IMR-90 (cell line): ENCODE data around the gene RAB39B. TPM values are rescaled to one million over a fixed set of nuclear protein-coding genes. Genes with fewer than 3 reads are reported as not detected.

Experiments used
- ATAC-seq: fragments of 200-7000 bp; cut with Tn5 transposase; 2 replicates; pipeline ENCODE4 v1.9.1; 2020; ENCODE audit warnings: low read depth, mild to moderate bottlenecking, moderate library complexity
- BruUV-seq: library from RNA; stranded (reverse); fragments of 400-500 nt; replicated peaks from 2 replicates; lab custom pipeline; 2021; lab: Mats Ljungman, UMichigan
- CTCF ChIA-PET: fragments of 300-600 bp; formaldehyde crosslinking; extraction: SDS; loops from one replicate; lab custom pipeline; 2021; ENCODE audit warnings: antibody characterized with exemption; lab: Yijun Ruan, JAX
- POLR2A ChIA-PET: fragments of 300-600 bp; sonication (Branson Sonifier 250); formaldehyde crosslinking; loops from one replicate; lab custom pipeline; 2022; ENCODE audit warnings: antibody characterized with exemption; ENCODE audit not compliant: unreplicated experiment; lab: Charles Lee
- DNase-seq: peaks from one replicate; pipeline ENCODE4 v3.0.0; 2013
- H2AFZ ChIP-seq: replicated peaks from 2 replicates; pipeline ENCODE3; 2013; ENCODE audit warnings: low read length, mild to moderate bottlenecking; ENCODE audit not compliant: poor library complexity
- H2AK5ac ChIP-seq: 2 replicates; pipeline ENCODE4 v1.6.1; 2013; ENCODE audit warnings: low read depth, low read length, inconsistent platforms
- H2AK9ac ChIP-seq: replicated peaks from 2 replicates; pipeline ENCODE3; 2013; ENCODE audit warnings: mild to moderate bottlenecking, low read depth, low read length, moderate library complexity; ENCODE audit not compliant: poor library complexity
- H2BK120ac ChIP-seq: 2 replicates; pipeline ENCODE4 v1.6.1; 2013; ENCODE audit warnings: low read depth, low read length, inconsistent platforms
- H2BK15ac ChIP-seq: 3 replicates; pipeline ENCODE4 v1.6.1; 2013; ENCODE audit warnings: low read depth, low read length, inconsistent platforms
- H2BK20ac ChIP-seq: 2 replicates; pipeline ENCODE4 v1.6.1; 2013; ENCODE audit warnings: low read depth, mild to moderate bottlenecking, inconsistent platforms, low read length, moderate library complexity
- H2BK5ac ChIP-seq: 2 replicates; pipeline ENCODE4 v1.6.1; 2013; ENCODE audit warnings: mild to moderate bottlenecking, low read depth, low read length, inconsistent platforms; ENCODE audit not compliant: poor library complexity, severe bottlenecking
- H3K14ac ChIP-seq: replicated peaks from 2 replicates; pipeline ENCODE4 v1.6.1; 2013; ENCODE audit warnings: low read depth, low read length, inconsistent platforms
- H3K18ac ChIP-seq: 2 replicates; pipeline ENCODE4 v1.6.1; 2013; ENCODE audit warnings: low read depth, low read length, control low read depth
- H3K23ac ChIP-seq: 2 replicates; pipeline ENCODE4 v1.6.1; 2013; ENCODE audit warnings: low read depth, low read length, inconsistent platforms
- H3K27ac ChIP-seq: 2 replicates; pipeline ENCODE4 v1.5.1; 2013; ENCODE audit warnings: mild to moderate bottlenecking, control low read depth, low read length; ENCODE audit not compliant: insufficient read depth
- H3K27me3 ChIP-seq: 2 replicates; pipeline ENCODE4 v1.6.1; 2013; ENCODE audit warnings: low read length; ENCODE audit not compliant: control insufficient read depth, insufficient read depth
- H3K36me3 ChIP-seq: 2 replicates; pipeline ENCODE4 v1.6.1; 2013; ENCODE audit warnings: low read length, mixed read lengths; ENCODE audit not compliant: control insufficient read depth, insufficient read depth
- H3K4ac ChIP-seq: 2 replicates; pipeline ENCODE4 v1.6.1; 2013; ENCODE audit warnings: low read depth, low read length, inconsistent platforms
- H3K4me1 ChIP-seq: 2 replicates; pipeline ENCODE4 v1.6.1; 2013; ENCODE audit warnings: low read length, mixed read lengths; ENCODE audit not compliant: control insufficient read depth, insufficient read depth
- H3K4me2 ChIP-seq: 2 replicates; pipeline ENCODE4 v1.6.1; 2013; ENCODE audit warnings: low read depth, mild to moderate bottlenecking, control low read depth, low read length, moderate library complexity
- H3K4me3 ChIP-seq: 2 replicates; pipeline ENCODE4 v1.5.1; 2013; ENCODE audit warnings: low read depth, mild to moderate bottlenecking, control low read depth, low read length, moderate library complexity; ENCODE audit not compliant: insufficient read depth
- H3K56ac ChIP-seq: 2 replicates; pipeline ENCODE4 v1.6.1; 2013; ENCODE audit warnings: low read length, inconsistent platforms; ENCODE audit not compliant: insufficient read depth; ENCODE audit errors: extremely low read depth
- H3K79me1 ChIP-seq, 2 experiments: 2 replicates each; pipeline ENCODE4 v1.6.1; 2013; ENCODE audit warnings: low read length in 2 of 2, inconsistent platforms in 1 of 2, low read depth in 1 of 2
- H3K9ac ChIP-seq: 2 replicates; pipeline ENCODE4 v1.6.1; 2013; ENCODE audit warnings: low read depth, low read length, control low read depth
- H3K9me1 ChIP-seq: 2 replicates; pipeline ENCODE4 v1.6.1; 2013; ENCODE audit warnings: low read length, inconsistent platforms; ENCODE audit not compliant: insufficient read depth
- H3K9me3 ChIP-seq: 2 replicates; pipeline ENCODE4 v1.6.1; 2013; ENCODE audit warnings: low read length; ENCODE audit not compliant: control insufficient read depth, insufficient read depth
- H4K20me1 ChIP-seq: 2 replicates; pipeline ENCODE4 v1.6.1; 2013; ENCODE audit warnings: low read length, inconsistent platforms; ENCODE audit not compliant: insufficient read depth
- H4K5ac ChIP-seq: 2 replicates; pipeline ENCODE4 v1.6.1; 2013; ENCODE audit warnings: mild to moderate bottlenecking, low read depth, low read length, control low read depth
- H4K8ac ChIP-seq, 2 experiments: 2 replicates each; pipeline ENCODE4 v1.6.1; 2013; ENCODE audit warnings: low read depth in 2 of 2, low read length in 2 of 2, control low read depth in 1 of 2, inconsistent platforms in 1 of 2
- H4K91ac ChIP-seq: 2 replicates; pipeline ENCODE4 v1.6.1; 2013; ENCODE audit warnings: low read depth, low read length, inconsistent platforms; ENCODE audit not compliant: insufficient read depth
- CHD1 ChIP-seq: IDR thresholded peaks from 2 replicates; pipeline ENCODE4 v1.6.1; 2012; ENCODE audit warnings: low read depth, low read length, improper control_type of control experiment
- RFX5 ChIP-seq: IDR thresholded peaks from 2 replicates; pipeline ENCODE4 v1.8.0; 2012; ENCODE audit warnings: low read depth, mild to moderate bottlenecking, low read length, moderate library complexity
- WGBS, 2 experiments: methylation state at CpG; one replicate each; pipeline versions ENCODE4 v1.1.5 to v1.1.7; 2013; ENCODE audit warnings: missing lambda C conversion rate in 2 of 2; ENCODE audit not compliant: insufficient read length in 1 of 2; ENCODE audit errors: extremely low coverage in 2 of 2; 5-methylcytosine and 5-hydroxymethylcytosine counted together
- dilution Hi-C: fragments of 300-500 bp; cut with HindIII; formaldehyde crosslinking; loops from one replicate; pipeline ENCODE4 v1.14.3; 2018; ENCODE audit warnings: low sequenced_read_pairs; ENCODE audit not compliant: unreplicated experiment
- in situ Hi-C: fragments of 300-500 bp; cut with MboI; formaldehyde crosslinking; loops from 3 replicates; pipeline ENCODE4 v1.14.3; 2019; ENCODE audit warnings: low sequenced_read_pairs, inconsistent platforms, mixed read lengths
- intact Hi-C: fragments of 100-400 bp; cut with micrococcal nuclease; formaldehyde crosslinking; loops from 2 replicates; pipeline ENCODE4 v1.10.0; 2022
- polyA plus RNA-seq, 3 experiments: library from polyadenylated mRNA; depleted of rRNA; stranded (reverse); fragments of >200 nt; gene quantifications; 2 replicates each; pipeline ENCODE4 v1.2.3, GENCODE V29; 2012; ENCODE audit warnings: low replicate concordance in 1 of 3
- total RNA-seq: library from RNA; depleted of rRNA; stranded (reverse); fragments of >200 nt; gene quantifications from 2 replicates; pipeline ENCODE4 v1.2.3, GENCODE V29; 2012

Gene RAB39B
- total and polyA plus RNA-seq, 2 of the 4 experiments (the other 2 are of a cell fraction) = 0.29 to 0.54 TPM

GRCh38 chrX:155266439-155266838, 2.1 kb upstream of the RAB39B start:
- H3K27ac ChIP-seq = no peak overlapping the region
- no peak overlapping the region for H4K5ac ChIP-seq
- CTCF ChIA-PET = no interaction called here
- POLR2A ChIA-PET = no interaction called here
- in situ Hi-C loops = no loop called here
- no peaks in the 10 kb centered on the region for H4K20me1 ChIP-seq
- H3K9me1 ChIP-seq = no peaks in the 10 kb centered on the region
- no peak overlapping the region for H3K4me2 ChIP-seq
- H3K36me3 ChIP-seq = no peaks in the 10 kb centered on the region
- no peaks in the 10 kb centered on the region for H3K9me3 ChIP-seq
- no peaks in the 10 kb centered on the region for H3K27me3 ChIP-seq
- ATAC-seq = no peak
- no peak overlapping the region for H2BK5ac ChIP-seq
- H4K8ac ChIP-seq = no peak overlapping the region
- H2AFZ ChIP-seq = no peak overlapping the region
- H3K23ac ChIP-seq = no peak overlapping the region
- no peak overlapping the region for H3K4me3 ChIP-seq
- H3K56ac ChIP-seq = no peak overlapping the region
- no peaks in the 10 kb centered on the region for H3K79me1 ChIP-seq
- WGBS, 2 experiments = no CpG with 5 or more reads among the region's 1 CpG
- intact Hi-C loops = no loop called here
- DNase-seq = no peak
- no peak overlapping the region for H3K14ac ChIP-seq
- H2AK5ac ChIP-seq = no peak overlapping the region
- H3K18ac ChIP-seq = no peak overlapping the region
- no peak overlapping the region for H2BK20ac ChIP-seq
- H2AK9ac ChIP-seq = no peak overlapping the region
- H3K9ac ChIP-seq = no peak overlapping the region
- dilution Hi-C loops = no loop called here
- H2BK15ac ChIP-seq = no peak overlapping the region
- H3K4ac ChIP-seq = no peak overlapping the region
- TF ChIP-seq CHD1 (no peak), RFX5 (0 out of 2 replicates have a peak, but pooled peaks have one; percentile 37)
- H3K4me1 ChIP-seq = no peaks in the 10 kb centered on the region
- no peak overlapping the region for H4K91ac ChIP-seq
- BruUV-seq = no TSS peak
- H2BK120ac ChIP-seq = no peak overlapping the region
